GM18909 (cell line): ENCODE data around the gene ENGASE.

Experiments used
- ATAC-seq: cut with Tn5 transposase; IDR thresholded peaks from one replicate; pipeline ENCODE4 v1.9.1; 2021; ENCODE audit warnings: mild to moderate bottlenecking; ENCODE audit not compliant: unreplicated experiment, poor library complexity

The ENGASE gene

GRCh38 chr17:79108870-79109269 is 34.2 kb downstream of the ENGASE start:
- ATAC-seq = no peak

DNA sequence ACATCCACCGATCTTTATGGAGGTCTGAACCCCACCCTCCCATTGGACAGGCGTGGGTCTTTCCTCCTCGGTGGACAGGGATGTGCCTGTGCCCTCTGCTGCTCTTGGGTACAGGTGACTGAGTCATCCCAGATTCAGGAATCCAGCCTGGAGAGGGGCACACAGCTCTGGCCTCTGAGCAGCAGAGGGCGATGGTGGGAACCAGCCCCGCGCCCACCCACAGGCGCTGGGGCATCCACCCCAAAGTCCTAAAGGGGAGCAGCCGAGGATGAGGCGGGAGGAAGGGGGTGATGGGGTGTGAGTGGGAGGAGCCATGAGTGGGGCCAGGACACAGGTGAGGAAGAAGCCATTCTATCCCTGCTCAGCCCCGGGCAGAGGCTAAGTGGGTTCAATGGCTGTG is 35.0 kb downstream of the ENGASE start:
- ATAC-seq = no peak

DNA sequence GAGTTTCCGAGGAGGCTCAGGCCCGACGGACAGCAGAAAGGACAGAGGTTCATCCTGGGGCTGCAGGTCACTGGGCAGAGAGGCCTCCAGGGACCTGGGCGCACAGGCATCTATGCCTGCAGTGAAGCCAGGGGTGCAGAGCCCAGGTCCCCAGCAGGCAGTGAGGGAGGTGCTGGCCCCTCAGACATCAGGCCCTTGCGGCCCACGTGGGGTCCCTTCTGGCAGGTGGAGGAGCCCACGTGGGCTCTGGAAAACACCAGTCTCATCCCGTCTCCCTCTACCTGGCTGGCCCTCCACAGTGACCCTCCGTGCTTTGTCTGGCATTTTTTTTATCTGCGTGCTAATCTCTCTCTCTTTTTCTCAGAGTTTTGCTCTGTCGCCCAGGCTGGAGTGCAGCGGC is 36.5 kb downstream of the ENGASE start:
- ATAC-seq = no peak

DNA sequence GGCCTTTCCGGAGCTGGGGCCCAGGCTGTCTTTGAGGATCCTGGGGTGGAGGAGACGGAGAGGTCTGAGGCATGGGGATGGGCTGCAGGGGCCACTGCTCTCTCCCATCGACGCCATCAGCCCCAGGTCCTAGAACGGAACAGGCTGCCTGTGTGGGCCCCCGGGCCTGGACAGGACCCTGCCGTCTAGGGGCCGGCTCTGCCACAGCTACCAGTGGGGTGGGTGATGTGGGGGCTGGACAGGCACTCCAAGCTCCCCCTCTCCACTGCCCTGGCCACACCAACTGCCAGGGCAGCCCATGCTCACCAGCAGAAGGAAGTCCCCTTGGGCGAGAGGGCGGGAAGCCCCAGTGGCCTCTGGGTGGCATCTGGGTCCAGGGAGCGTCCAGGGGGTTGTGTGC is 37.8 kb downstream of the ENGASE start:
- no peak for ATAC-seq

DNA sequence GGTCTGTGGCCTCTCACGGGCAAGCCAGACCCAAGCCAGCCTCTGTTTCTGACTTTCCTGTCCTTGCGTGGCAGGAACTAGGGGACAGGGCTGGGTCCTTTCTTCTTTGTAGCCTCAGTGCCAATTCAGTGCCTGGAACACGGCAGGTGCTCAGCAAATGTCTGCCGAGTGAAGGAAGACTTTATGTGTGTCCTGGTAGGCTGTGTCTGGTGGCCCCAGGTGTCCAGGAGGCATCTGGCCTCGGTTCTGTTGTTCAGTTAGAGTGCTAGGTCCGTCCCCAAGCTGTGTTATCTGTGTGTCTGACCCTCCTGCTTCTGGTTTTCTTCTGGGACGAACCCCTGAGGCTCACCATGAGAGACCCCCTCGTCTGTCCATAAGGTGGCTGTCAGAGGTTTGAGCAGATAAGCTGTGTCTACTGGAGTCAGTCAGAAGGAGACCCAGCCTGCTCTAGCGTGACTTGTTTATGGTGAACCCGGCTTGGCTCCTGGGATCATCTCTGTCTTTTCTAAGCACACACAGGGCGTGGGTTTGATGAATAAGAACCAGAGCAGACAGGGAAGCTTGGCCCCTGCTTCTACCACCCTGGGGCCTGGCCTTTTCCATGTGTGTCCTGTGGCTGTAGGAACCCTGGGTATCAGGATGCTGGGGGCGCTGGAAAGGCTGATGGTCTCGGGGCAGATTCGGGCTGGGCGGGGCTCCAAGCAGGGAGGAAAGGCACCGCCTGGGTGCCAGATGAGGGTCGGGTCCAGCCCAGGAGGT is 39.3 kb downstream of the ENGASE start:
- no peak for ATAC-seq

- no peak for ATAC-seq
Observed at GRCh38 chr17:79114458-79115301, 40.1 kb downstream of the ENGASE start.

- ATAC-seq = no peak
Observed at GRCh38 chr17:79115487-79115886, 40.9 kb downstream of the ENGASE start.

GRCh38 chr17:79116575-79117368 is 42.1 kb downstream of the ENGASE start:
- ATAC-seq = no peak

- ATAC-seq = no peak
Observed at GRCh38 chr17:79117905-79118487, 43.4 kb downstream of the ENGASE start.

DNA sequence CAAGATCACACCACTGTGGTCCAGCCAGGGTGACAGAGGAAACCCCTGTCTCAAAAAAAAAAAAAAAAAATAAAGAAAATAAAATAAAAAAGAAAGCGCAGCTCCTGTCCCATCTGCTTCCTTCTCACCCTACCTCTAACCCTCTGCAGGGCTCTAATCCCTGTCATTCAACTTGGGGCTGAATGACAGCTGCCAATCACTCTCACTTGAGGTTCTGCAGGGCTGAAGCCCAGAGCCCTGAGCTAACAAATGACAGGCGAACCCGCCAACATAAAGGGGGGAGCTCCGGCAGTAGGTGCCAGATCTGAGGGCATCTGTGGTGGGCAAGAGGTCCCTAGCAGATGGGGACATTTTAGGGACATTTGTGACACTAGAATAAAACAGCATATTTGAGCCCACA is 44.3 kb downstream of the ENGASE start:
- ATAC-seq = no peak

DNA sequence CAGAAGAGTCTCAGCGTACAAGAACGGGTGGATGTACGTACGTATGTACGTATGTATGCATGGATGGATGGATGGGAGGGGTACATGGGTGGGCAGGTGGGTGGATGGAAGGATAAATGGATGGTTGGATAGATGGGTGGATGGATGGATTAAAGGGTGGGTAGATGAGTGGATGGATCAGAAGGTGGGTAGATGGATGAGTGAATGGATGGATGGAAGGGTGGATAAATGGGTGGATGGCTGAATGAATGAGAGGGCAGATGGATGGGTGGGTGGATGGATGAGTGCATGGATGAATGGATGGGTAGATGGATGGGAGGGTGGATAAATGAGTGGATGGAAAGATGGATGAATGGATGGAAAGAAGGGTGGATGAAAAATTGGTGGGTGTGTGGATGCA is 45.6 kb downstream of the ENGASE start:
- no peak for ATAC-seq

GRCh38 chr17:79123988-79124387 is 49.4 kb downstream of the ENGASE start:
- ATAC-seq = no peak

DNA sequence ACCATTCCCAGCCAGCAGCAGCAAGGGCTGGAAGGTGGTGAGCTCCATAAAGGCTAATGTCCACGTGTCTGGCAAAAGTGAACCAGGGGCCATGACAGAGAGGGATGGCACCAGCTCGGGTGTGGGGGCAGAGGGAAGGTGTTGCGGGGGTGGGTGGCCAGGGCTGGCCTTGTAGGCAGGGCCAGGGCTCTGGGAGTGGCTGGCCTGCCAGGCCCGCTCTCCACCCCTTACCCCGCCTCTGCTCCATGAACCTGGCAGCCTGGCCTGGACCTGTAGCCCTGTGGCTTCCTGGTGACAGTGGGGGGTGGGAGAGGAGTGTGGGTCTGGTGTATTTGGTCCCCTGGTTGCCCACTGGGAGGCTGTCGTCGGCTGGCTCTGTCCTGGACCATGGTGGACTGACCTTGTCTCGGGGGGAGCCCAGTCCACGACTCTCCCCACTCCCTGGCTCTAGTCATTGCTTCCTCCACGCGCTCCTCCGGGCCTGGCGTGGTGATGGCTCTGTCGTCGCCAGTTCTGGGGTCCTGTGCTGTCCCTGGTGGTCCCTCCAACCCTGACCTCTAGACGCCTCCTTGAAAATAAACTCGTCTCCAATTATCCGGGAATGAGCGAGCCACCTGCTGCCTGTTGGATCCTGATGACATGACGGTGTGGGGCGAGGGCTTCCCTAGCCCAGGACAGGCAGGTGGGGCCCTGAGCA is 50.0 kb downstream of the ENGASE start:
- no peak for ATAC-seq

GRCh38 chr17:79125503-79125902 is 50.9 kb downstream of the ENGASE start:
- ATAC-seq = no peak

- no peak for ATAC-seq
Observed at GRCh38 chr17:79126139-79126538, 51.5 kb downstream of the ENGASE start.

DNA sequence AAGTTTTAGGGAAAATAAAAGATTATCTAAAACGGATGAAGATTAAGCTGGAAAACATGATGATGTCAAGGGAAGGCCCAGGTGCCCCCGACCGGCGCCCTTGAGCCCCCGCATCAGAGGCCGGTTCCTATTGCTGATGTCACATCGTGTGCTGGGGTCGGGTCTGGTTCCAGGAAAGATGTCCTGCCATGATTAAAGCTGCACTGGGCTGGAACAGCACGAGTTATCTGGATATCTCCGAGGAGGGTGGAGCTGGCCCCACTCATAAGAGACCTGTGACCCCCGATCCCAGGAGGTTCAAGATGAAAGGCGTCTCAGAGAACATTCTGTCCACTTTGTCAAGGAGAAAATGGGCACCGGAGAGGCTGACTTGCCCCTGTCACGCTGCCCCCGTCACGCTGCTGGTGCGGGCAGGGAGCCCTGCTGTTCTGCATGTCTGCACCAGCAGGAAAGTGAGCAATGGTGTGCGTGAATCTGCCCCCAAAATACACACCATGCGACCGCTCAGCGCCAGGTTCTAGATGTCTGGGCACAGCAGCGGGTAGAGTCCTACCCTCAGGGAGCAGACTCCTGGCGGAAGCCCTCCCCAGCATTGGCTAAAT is 53.0 kb downstream of the ENGASE start:
- ATAC-seq = no peak

DNA sequence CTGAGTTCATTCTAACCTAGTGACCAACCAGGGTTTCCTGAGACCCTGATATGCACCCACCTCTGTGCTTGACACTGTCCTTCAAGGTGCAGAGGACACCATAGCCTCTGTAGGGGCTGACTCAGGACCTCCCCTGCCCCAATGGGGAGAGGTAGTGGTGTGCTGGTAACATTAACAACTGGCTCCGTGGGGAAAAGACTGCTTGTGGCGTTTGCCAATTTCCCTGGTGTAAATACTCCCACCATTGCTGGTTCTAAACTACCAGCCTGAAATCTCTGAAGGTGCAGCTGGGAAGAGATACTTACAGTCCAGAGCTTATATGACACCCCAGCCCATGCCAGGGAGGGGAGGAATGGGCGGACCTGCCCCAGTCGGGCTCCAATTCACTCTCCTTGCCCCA is 54.9 kb downstream of the ENGASE start:
- no peak for ATAC-seq

DNA sequence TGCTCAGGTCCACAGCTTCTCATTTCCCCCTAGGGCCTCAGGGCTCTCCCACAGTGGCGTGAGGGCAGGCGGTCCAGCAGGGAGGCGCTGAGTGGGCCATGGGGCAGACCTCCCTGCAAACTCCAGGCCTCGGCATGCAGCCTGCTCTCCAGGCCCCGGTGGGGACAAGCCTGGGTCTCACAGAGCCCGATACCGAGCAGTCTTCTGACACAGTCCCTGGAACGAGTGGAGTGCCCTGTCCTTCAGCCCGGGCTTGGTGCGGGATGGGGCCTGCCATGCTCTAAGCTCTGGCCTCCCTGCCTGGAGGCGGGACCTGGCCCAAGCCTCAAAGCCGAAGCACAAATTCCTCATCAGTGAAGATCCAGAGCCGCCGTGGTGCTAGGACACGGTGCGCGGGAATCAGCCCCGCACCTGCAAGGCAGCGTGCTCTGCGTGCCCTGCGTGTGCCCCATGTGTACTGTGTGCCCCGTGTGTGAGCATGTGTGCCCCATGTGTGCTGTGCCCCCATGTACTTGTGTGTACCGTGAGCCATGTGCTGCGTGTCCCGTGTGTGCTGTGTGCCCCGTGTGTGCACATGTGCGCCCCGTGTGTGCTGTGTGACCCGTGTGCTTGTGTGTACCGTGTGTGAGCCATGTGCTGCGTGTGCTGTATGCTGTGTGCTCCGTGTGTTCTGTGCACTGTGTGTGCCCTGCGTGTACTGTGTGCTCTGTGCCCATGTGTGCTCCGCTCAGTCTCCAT is 56.1 kb downstream of the ENGASE start:
- no peak for ATAC-seq

DNA sequence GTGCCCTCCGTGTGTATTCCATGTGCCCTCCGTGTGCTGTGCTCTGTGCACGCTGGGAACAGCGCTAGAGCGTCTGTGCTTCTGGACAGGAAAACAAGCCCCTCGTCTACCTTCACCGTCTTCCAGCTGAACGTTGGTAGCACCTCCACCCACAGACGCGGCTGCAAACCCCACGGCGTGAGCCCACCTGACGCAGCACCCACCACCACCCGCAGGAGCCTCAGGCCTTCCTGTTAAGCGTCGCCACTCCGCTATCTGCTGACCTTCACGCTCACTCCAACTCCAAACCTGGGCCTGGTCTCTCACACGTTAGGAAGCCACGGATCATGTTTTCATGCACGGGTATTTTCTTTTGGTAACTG is 56.6 kb downstream of the ENGASE start:
- no peak for ATAC-seq
